ENCODE measurements around the gene SH2D2A. TPM values are rescaled to one million over a fixed set of nuclear protein-coding genes. Genes with fewer than 3 reads are reported as not detected.
A peak's percentile ranks its signal among the peaks of the same experiment; 100 is the strongest.

SH2D2A gene
- total and polyA plus RNA-seq, 2 experiments from 2014 or later, result 0.43 TPM; not detected in 1

DNA sequence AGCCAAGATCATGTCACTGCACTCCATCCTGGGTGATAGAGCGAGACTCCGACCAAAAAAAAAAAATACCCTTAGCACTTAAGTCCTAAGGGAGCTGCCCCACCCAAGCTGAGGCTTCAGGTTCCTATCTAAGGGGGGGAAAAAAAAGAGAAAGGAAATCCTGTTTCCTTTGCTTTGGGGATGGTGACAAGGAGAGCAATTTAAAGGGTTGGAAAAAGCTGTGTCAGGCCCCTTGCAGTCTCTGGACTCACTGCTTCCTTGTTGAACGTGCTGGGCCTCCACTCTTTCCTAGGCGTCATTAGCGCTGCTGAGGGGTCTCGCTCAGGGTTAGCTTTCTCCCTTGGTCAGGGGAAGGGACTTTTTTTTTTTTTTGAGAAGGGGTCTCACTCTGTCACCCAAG is 31.2 kb downstream of the SH2D2A start:
- in situ Hi-C loops (cut with MboI), result no loop called here
- peaks cover 20% of the 10 kb centered on the region; the same call in 1 of the 2 replicates for H4K20me1 ChIP-seq (ENCODE audit: insufficient read depth)
- H3K4me1 ChIP-seq (ENCODE audit: insufficient read depth), result peaks cover 15% of the 10 kb centered on the region
- no peaks in the 10 kb centered on the region for H3K27me3 ChIP-seq (replicated peaks; ENCODE audit: insufficient read depth)
- peaks cover 18% of the 10 kb centered on the region for H3F3A ChIP-seq (ENCODE audit: insufficient read depth)
- WGBS, 2 experiments (ENCODE audit: low coverage in 1 of 2, low lambda C conversion rate in 2 of 2, missing lambda C conversion rate in 2 of 2), result 89 to 95% methylated on average over 6 of the region's 6 CpGs
- H2AFZ ChIP-seq, result no peak overlapping the region
- H3K9ac ChIP-seq, result no peak overlapping the region
- H3K4me2 ChIP-seq (ENCODE audit: unreplicated experiment), result no peak overlapping the region
- H3K36me3 ChIP-seq (ENCODE audit: low read depth), result peaks cover 9% of the 10 kb centered on the region; the same call in 1 of the 2 replicates
- H3K79me2 ChIP-seq (ENCODE audit: insufficient read depth), result peaks cover 92% of the 10 kb centered on the region
- no peaks in the 10 kb centered on the region for H3K9me2 ChIP-seq (ENCODE audit: insufficient read depth)
- H3K4me3 ChIP-seq, result no peak overlapping the region
- no peak for TF ChIP-seq EZH2phosphoT487 (IDR thresholded peaks at IDR 0.05; ENCODE audit: insufficient read depth, low read depth)
- no peak for TF ChIP-seq EZH2 (IDR thresholded peaks at IDR 0.05; ENCODE audit: insufficient read depth, poor library complexity, severe bottlenecking)
- no peak overlapping the region for H3K27ac ChIP-seq
- no peaks in the 10 kb centered on the region for H3K9me3 ChIP-seq (ENCODE audit: low read depth)
- DNase-seq, result no peak

- Histone ChIP-seq H3K4me2 (ENCODE audit: unreplicated experiment) (no peak overlapping the region), H2AFZ (no peak overlapping the region)
- DNase-seq, result peak; percentile 52
Measured at GRCh38 chr1:156781585-156782186, 35.0 kb downstream of the SH2D2A start.

GRCh38 chr1:156777573-156777972 is 39.1 kb downstream of the SH2D2A start:
- Histone ChIP-seq H3K27ac (no peak overlapping the region), H4K20me1 (ENCODE audit: insufficient read depth) (peaks cover 31% of the 10 kb centered on the region), H3K4me1 (ENCODE audit: insufficient read depth) (peaks cover 32% of the 10 kb centered on the region), H3K9ac (no peak overlapping the region), H3K4me2 (ENCODE audit: unreplicated experiment) (no peak overlapping the region), H3K4me3 (no peak overlapping the region), H3K27me3 (replicated peaks; ENCODE audit: insufficient read depth) (no peaks in the 10 kb centered on the region), H3K36me3 (ENCODE audit: low read depth) (0 out of 2 replicates have a peak, but pooled peaks cover 5% of the 10 kb centered on the region), H3F3A (ENCODE audit: insufficient read depth) (peaks cover 26% of the 10 kb centered on the region), H3K9me3 (ENCODE audit: low read depth) (no peaks in the 10 kb centered on the region), H3K79me2 (ENCODE audit: insufficient read depth) (peaks cover 98% of the 10 kb centered on the region), H3K9me2 (ENCODE audit: insufficient read depth) (no peaks in the 10 kb centered on the region), H2AFZ (no peak overlapping the region)
- no peak for TF ChIP-seq EZH2phosphoT487 (IDR thresholded peaks at IDR 0.05; ENCODE audit: insufficient read depth, low read depth)
- TF ChIP-seq EZH2 (IDR thresholded peaks at IDR 0.05; ENCODE audit: insufficient read depth, poor library complexity, severe bottlenecking), result no peak
- in situ Hi-C loops (cut with MboI), result no loop called here
- WGBS, 2 experiments (ENCODE audit: low coverage in 1 of 2, low lambda C conversion rate in 2 of 2, missing lambda C conversion rate in 2 of 2), result 27 to 50% methylated on average over 1 of the region's 1 CpG
- DNase-seq, result no peak

More at GRCh38 chr1:156781585-156782186, 35.0 kb downstream of the SH2D2A start:
- no peaks in the 10 kb centered on the region for H3K9me2 ChIP-seq (ENCODE audit: insufficient read depth)
- in situ Hi-C loops (cut with MboI), result no loop called here
- peaks cover 25% of the 10 kb centered on the region for H3K4me1 ChIP-seq (ENCODE audit: insufficient read depth)
- H4K20me1 ChIP-seq (ENCODE audit: insufficient read depth), result peaks cover 25% of the 10 kb centered on the region; the same call in 1 of the 2 replicates
- H3K27ac ChIP-seq, result peak overlapping the region; percentile 16
- peaks cover 96% of the 10 kb centered on the region for H3K79me2 ChIP-seq (ENCODE audit: insufficient read depth)
- no peak for TF ChIP-seq EZH2 (IDR thresholded peaks at IDR 0.05; ENCODE audit: insufficient read depth, poor library complexity, severe bottlenecking)
- no peak for TF ChIP-seq EZH2phosphoT487 (IDR thresholded peaks at IDR 0.05; ENCODE audit: insufficient read depth, low read depth)
- H3K27me3 ChIP-seq (replicated peaks; ENCODE audit: insufficient read depth), result no peaks in the 10 kb centered on the region
- no peak overlapping the region for H3K4me3 ChIP-seq
- H3K9ac ChIP-seq, result no peak overlapping the region
- H3F3A ChIP-seq (ENCODE audit: insufficient read depth), result peaks cover 18% of the 10 kb centered on the region
- H3K36me3 ChIP-seq (ENCODE audit: low read depth), result peaks cover 8% of the 10 kb centered on the region; the same call in 1 of the 2 replicates
- no peaks in the 10 kb centered on the region for H3K9me3 ChIP-seq (ENCODE audit: low read depth)

- Histone ChIP-seq H3K27me3 (replicated peaks; ENCODE audit: insufficient read depth) (no peaks in the 10 kb centered on the region), H3K79me2 (ENCODE audit: insufficient read depth) (peaks cover 98% of the 10 kb centered on the region), H3K4me3 (no peak overlapping the region), H3K4me1 (ENCODE audit: insufficient read depth) (peaks cover 29% of the 10 kb centered on the region), H2AFZ (no peak overlapping the region), H3K27ac (no peak overlapping the region), H3F3A (ENCODE audit: insufficient read depth) (peaks cover 20% of the 10 kb centered on the region), H4K20me1 (ENCODE audit: insufficient read depth) (peaks cover 24% of the 10 kb centered on the region), H3K9me3 (ENCODE audit: low read depth) (no peaks in the 10 kb centered on the region), H3K9ac (no peak overlapping the region), H3K4me2 (ENCODE audit: unreplicated experiment) (no peak overlapping the region), H3K9me2 (ENCODE audit: insufficient read depth) (no peaks in the 10 kb centered on the region), H3K36me3 (ENCODE audit: low read depth) (peaks cover 8% of the 10 kb centered on the region; the same call in 1 of the 2 replicates)
- in situ Hi-C loops (cut with MboI), result no loop called here
- DNase-seq, result no peak
- TF ChIP-seq EZH2phosphoT487 (IDR thresholded peaks at IDR 0.05; ENCODE audit: insufficient read depth, low read depth), result no peak
- no peak for TF ChIP-seq EZH2 (IDR thresholded peaks at IDR 0.05; ENCODE audit: insufficient read depth, poor library complexity, severe bottlenecking)
- 35 to 41% methylated on average over 4 of the region's 4 CpGs for WGBS, 2 experiments (ENCODE audit: low coverage in 1 of 2, low lambda C conversion rate in 2 of 2, missing lambda C conversion rate in 2 of 2)
Measured at GRCh38 chr1:156776942-156777341, 39.7 kb downstream of the SH2D2A start.
